ENCODE measurements around the gene ARHGAP6.
"Not testable (repeated sequence)": the region's sequence is repeated elsewhere in the genome, so short reads cannot be mapped to it uniquely, and the experiment has no call there.

ARHGAP6 gene

DNA sequence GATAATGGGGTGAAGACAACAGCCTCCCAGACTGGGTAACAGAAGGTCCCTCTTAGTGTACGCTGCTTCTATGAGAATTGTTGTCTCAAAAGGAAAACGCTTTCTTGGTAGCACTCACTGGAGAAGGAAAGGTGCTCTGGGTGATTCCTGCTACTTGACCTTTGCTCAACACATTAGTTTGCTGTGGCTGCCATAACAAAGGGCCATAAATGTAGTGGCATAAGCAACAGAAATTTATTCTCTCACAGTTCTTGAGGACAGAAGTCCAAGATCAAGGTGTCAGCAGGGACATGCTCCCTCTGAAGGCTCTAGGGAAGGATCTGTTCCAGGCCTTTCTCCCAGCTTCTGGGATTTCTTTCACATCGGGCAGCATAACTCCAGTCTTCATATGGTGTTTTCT is 535.6 kb downstream of the ARHGAP6 start:
- DNase-seq, result no peak

DNA sequence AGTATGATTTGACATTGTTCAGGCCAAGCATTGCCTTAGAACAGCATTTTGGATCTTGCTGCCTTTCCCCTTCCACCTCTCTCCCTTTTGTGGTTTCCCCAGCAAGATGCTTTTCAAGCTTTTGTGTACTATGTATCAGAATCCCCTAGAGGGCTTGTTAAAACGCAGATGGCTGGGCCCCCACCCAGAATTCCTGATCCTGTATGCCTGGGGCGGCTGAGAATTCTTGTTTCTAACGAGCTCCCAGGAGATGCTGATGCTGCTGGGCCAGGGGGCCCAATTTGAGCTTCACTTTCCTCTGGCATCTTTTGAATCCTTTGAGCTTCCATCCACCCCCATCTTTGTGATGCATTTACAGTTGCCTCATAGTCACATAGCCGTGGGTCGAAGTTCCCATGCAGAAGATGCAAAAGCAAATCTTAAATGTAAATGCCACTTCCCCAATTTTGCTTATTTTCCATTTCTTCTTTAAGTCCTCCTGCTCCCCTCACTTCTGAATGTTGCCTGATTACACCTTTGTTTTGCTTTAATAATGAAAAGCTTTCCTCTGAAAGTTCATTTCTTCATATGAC is 536.1 kb downstream of the ARHGAP6 start:
- no peak for DNase-seq

DNA sequence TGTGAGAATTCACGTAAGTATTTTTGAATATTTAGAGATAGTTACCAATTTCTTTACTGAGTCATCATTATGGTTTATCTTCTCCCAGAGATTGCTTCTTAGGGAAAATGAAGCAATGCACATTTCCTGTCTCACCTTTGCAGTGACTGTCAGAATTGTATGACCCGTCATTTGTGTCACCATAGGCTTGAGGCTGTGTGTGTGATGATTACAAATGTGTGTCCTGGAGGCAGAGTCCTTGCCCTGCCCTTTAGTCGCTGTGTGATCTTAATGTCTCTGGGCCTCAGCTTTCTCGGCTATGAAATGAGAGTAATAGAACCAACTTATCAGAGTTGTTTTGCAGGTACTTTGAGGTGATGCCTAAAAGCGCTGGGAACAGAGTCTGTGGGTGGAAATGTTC is 540.7 kb downstream of the ARHGAP6 start:
- no peak for DNase-seq

DNA sequence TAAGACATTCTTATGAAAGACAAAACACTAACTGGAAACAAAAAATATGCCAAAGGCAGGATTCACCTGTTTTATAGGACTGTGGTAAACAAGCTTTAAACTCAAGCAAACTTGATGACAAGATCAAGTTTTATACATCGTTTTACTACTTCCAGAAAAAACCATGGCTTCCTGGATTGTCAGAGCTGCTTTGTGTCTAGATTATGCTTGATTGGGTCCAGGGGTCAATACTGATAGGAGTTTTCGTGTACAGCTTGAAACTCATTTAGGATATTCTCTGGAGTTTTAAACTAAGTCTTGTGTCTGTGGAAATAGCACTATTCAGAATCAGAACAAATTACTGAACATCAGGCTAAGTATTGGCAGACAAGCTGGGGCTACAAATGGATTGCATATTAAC is 541.6 kb downstream of the ARHGAP6 start:
- DNase-seq, result no peak

DNA sequence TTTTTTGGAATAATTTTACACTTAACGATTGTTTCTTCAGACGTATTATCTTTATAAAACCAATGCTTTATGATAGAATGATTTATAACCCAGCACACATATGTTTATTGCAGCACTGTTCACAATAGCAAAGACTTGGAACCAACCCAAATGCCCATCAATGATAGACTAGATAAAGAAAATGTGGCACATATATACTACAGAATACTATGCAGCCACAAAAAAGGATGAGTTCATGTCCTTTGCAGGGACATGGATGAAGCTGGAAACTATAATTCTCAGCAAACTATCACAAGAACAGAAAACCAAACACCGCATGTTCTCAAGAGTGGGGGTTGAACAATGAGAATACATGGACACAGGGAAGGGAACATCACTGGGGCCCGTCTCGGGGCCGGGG is 542.6 kb downstream of the ARHGAP6 start:
- DNase-seq, result not testable (repeated sequence)

DNA sequence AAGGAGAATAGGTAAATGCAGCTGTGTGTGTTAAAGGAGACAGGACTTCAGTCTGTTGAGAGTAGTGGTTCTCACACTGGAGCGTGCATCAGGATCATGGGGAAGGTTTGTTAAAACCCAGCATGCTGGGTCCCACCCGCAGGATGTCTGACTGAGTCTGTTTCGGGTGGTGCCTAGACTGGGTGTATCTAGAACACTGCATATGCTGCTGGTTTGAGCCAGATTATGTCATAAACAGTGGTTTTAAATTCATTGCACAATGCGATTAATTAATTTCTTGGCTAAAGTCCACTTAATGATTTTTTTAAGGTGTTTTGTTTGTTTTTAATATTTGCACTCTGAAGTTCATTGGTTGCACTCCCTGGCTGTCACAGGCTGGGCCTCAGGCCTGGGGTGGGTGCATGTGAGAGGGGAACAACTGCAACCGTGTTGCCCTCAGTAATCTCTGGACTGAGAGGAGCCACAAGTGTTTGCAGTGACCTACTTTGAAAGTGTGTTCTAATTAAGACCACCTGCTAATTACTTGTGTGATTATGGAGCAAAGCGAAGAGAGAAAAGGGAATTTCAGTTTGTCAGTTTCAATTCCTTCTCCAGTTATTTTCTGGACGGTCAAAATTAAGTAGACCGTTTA is 546.3 kb downstream of the ARHGAP6 start:
- no peak for DNase-seq

DNA sequence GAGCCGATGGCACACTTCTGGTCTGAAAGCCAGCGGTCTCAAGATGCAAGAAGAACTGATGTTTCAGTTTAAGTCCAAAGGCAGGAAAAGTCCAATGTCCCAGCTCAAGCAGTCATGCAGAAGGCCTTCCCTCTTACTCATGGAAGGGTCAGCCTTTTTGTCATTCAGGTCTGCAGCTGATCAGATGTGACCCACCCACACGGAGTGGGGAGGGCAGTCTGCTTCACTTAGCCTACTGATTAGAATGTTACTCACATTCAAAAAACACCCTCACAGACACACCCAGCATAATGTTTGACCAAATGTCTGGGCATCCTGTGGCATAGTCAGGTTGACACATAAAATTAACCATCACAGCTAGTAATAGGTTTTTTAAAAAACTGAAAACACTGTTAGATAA is 548.0 kb downstream of the ARHGAP6 start:
- DNase-seq, result no peak

DNA sequence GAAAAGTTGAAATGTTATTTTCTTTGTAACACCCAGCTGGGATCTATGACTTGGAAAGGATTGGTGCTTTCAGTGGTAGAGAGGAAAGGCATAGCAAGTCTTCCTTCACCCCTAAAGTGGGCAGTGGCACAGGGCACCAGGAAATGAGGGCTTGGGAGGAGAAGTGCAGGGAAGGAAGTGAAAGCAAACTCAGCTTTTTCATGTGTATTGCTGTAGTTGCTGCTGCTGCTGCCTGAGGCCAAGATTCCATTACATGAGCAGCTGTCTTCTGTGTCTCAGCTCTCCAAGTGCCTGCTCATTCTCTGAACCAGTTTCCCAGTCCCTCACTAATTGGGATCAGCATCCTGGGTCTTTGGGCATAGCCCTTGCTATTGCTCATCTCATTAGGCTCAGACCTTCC is 552.0 kb downstream of the ARHGAP6 start:
- DNase-seq, result no peak

DNA sequence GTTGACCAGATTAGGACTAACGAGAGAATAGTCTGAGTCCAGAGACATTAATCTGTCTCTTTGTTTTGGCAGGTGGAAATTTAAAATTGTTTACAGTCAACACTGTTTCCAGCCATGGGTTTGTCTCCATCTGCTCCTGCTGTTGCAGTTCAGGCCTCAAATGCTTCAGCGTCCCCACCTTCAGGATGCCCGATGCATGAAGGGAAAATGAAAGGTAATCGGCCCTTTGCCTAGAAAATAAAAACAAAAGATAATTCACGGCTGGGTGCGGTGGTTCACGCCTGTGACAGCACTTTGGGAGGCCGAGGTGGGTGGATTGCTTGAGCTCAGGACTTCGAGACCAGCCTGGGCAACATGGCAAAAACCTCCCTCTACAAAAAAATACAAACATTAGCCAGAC is 553.8 kb downstream of the ARHGAP6 start:
- no peak for DNase-seq

DNA sequence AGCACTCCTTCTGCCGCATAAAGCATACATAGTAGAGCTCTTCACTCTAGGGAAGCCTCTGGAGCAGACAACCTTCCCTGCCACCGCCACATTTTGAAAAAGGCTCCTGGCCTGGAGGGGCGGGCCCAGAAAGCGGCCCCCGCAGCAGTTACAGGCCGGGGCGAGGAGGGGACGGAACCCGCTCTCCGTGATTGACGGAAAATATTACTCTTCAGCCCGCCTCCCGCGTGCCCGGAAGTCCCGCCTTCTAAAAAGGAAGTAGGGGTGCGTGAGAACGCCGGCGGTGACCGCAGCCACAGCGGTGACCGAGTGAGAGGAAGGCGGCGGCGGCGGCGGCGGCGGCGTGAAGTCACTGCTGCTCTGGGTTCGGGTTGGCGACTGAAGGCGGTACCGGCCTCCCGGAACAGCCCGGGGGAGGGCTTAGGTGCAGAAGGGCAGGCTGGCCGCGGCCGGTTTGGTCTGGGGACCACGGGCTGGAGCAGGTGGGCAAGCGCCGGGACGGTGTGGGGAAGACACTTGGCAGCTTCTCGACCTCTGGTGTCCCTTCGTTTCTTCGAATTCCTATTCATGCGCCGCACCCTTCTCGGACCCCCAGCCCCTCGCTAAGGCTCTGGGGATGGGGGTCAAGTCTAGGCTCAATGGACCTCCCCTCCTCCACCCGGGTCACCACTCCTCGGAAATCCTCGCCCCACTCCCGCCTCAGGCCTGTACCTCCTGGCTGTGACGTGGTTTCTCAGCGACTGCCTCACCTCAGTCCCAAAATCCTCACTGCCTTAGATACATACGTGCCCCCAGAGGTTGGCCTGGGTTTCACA is 554.5 kb downstream of the ARHGAP6 start, which contains the start of gene HCCS:
HCCS (plus strand) TSS at position 296 of the 815 bp plus-strand sequence. CDS start 729 bp downstream, outside the sequence.
- DNase-seq, result peak; percentile 27 to 39

DNA sequence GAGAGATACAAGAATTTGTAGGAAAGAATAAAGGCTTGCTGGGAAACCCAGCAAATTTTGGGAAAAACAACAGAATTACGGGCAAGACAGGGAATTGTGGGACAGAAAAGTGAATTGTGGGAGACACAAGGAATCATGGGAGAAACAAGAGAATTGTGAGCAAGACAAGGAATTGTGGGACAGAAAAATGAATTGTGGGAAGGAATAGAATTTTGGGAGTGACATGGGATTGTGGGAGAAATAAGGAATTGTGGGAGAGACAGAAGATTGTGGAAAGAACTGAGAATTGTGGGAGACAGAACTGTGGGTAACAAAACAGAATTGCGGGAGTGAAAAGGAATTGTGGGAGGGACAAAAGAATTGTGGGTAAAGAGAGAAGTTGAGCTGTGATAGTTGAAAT is 555.8 kb downstream of the ARHGAP6 start:
- DNase-seq, result no peak

DNA sequence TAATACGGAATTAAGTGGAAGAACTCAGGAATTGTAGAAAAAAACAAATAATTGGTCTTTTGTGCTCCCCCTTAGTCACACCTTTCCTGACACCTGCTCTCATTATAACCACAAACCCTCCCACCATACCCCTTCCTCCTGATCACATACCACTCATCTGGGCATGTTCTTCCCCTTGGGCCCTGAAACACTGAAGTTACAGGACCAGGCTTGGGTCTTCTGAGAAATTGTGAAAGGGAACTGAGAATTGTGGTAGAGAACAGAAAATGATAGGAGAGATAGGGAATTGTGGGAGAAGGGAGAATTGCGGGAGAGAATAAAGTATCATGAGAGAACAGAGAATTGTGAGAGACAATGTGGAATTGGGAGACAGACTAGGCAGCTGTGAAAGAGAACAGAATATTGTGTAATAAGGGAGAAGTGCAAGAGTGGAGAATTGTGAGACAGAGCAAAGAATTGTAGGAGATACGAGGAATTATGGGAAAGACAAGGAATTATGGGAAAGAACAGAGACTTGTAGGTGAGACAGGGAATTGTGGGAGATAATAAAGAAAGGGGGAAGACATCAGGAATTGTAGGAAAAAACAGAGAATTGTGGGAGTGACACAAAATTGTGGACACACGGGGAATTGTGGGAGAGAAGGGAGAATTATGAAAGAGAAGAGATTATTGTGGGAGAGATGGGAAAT is 557.3 kb downstream of the ARHGAP6 start:
- DNase-seq, result no peak

DNA sequence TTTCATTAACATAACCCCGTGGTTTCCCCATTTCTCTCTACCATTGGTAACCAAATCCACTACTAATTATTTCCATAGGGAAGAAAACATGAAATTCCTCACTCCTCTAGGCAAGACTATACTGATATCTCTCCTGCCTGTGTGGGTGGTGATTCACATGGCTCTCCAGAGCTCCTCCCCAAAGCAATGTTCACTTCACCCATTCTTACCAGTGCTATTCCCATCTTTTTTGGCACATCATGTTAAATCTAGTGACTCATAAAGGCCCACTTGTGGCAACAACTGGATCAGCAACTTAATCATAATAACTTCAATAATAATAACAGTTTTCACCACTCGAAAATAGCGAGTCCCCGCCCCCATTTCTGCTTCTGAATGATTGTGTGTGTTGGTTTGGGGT is 560.6 kb downstream of the ARHGAP6 start:
- DNase-seq, result no peak

DNA sequence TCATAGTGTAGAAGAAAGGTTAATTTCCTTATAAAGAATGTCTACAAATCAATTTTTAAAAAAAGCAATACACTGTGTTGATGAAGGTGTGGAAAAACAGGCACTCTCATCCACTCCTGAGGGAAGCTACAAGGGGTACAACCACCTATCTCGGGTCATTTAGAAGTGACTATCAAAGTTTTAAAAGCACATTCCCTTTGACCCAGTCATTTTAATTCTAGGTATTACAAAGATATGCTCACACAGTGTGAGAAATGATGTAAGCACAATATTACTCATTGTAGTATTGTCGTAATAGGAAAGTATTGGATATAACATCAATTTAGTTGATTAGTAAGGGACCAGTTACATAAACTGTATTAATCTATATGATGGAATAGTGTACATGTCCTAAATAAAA is 562.0 kb downstream of the ARHGAP6 start:
- DNase-seq, result no peak

DNA sequence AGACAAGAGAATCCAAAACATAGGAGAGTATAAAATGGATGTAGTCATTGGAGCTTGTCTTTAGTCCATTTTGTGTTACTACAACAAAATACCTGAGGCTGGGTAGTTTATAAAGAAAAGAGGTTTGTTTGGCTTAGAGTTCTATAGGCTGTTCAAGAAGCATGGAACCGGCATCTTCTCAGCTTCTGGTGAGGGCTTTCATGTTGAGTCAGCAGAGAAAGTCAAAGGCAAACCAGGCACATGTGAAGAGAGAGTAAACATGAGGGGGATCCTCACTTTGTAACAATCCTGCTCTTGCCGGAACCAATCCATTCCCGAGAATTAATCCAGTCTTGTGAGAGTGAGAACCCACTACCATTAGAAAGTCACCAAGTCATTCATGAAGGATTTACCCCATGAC is 562.7 kb downstream of the ARHGAP6 start:
- no peak for DNase-seq

DNA sequence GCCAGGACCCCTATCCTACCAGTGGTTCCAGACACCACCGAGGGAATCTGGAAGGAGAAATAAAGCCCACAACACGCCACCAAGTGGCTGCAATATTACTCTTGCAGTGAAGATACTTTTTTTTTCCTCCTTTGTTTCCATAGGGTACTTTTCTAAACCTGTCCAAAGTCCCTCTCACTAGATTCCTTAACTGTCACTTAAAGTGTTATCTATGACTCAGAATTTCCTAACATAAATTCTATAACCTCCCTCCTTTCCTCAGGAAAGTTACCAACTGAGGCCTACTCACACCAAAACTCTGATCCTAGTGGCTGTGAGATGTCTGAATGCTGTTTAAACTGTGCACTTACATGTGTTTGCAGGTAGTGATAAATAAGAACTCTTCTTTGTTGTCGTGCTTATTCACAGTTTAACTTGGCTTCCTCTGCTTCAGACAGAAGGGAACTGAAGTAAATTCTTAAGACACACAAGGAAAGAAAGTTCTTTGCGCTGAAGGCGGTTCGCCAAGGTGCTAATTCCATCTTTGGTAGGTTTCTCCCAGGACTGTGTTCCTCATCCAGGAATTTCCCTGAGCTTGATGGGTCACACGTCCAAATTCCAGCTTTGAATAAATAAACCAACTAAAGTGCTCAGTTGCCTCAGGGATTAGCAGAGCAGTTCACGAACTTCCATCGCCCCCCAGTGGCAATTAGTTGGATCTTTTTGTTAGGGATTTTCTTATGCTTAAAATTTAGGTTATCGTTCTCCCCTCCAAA is 565.3 kb downstream of the ARHGAP6 start:
- peak in 1 of 2 experiments; percentile 2 for DNase-seq

DNA sequence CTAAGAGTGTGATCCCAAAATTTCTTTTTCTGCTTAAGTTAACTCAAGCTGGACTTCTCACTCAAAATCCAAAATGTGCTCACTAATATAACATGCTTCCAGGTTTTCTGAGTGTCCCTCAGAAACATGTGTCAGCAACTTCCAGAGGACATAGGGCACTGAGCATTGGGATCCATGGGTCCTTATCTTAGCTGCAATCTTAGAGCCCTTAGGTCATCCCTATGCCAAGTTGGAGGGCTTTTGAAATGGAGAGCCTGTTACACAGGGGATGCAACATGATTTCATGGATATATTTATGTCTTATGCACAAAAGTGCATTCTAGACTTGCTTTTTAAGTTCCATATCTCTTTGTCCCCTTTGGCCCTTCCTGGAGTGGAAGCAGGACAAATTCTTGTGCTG is 566.3 kb downstream of the ARHGAP6 start:
- no peak for DNase-seq

DNA sequence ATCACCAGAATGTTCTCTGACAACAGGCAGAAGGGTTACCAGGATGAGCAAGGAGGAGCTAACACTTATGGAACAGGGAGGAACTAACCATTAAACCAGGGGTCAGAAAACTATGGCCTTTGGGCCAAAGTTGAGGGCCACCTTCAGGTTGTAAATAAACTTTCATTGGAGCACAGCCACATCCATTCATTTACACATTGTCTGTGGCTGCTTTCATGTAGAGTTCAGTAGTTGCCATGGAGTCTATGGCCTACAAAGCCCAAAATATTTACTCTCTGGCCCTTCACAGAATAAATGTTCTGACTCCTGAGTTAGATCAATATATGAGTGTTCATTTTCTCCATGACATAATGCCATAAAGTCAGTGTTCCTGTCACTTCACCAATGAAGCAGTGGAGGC is 567.8 kb downstream of the ARHGAP6 start:
- DNase-seq, result no peak

DNA sequence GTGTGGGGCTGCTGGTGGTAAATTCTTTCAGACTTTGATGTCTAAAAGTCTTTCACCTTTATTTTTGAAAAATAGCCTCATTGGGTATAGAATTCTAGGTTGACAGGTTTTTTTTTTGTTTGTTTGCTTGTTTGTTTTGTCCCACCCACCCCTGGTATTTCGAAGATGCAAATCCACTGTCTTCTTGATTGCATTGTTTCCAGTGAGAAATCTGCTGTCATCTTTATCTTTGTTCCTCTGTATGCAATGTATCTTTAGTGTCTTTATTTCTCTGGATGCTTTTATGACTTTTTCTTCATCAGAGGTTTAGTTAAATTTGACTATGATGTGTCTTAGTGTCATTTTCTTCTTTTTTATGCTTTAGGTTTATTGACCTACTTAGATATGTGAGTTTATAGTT is 575.9 kb downstream of the ARHGAP6 start:
- no peak for DNase-seq

Data from AML-193 (cell line).